DND-41 (cell line): ENCODE data around the gene TUBA3E.
"Not testable (repeated sequence)": the region's sequence is repeated elsewhere in the genome, so short reads cannot be mapped to it uniquely, and the experiment has no call there.

Experiments used
- CTCF ChIP-seq: IDR thresholded peaks from 2 replicates; pipeline ENCODE4 v1.5.1; 2012; ENCODE audit warnings: borderline replicate concordance, low read length, moderate library complexity, mild to moderate bottlenecking; ENCODE audit not compliant: poor library complexity, severe bottlenecking; ENCODE audit errors: extremely low read depth
- EZH2 ChIP-seq: IDR thresholded peaks from 3 replicates; pipeline ENCODE4 v1.6.1; 2012; ENCODE audit warnings: borderline replicate concordance, low read depth, mild to moderate bottlenecking, moderate library complexity, low read length, inconsistent platforms; ENCODE audit not compliant: severe bottlenecking

- TF ChIP-seq CTCF, EZH2: not testable (repeated sequence)
These were observed 40.3 kb downstream of the TUBA3E start for GRCh38 chr2:130157825-130158514.
